Ovary (tissue), 9 donors: ENCODE measurements around the gene CCR9. TPM values are rescaled to one million over a fixed set of nuclear protein-coding genes. Genes with fewer than 3 reads are reported as not detected.

Experiments used
- DNase-seq, 5 donors: peaks; one replicate each; pipeline ENCODE4 v3.0.0-alpha.2; 2019 to 2020
- H3K27ac ChIP-seq, 2 donors: fragments of 200-600 bp; one replicate each; pipeline versions ENCODE4 v1.5.1 to v1.8.0; 2019 to 2022
- H3K27me3 ChIP-seq: fragments of 200-600 bp; one replicate; pipeline ENCODE4 v1.8.0; 2022
- H3K36me3 ChIP-seq: fragments of 200-600 bp; sonication (generic); one replicate; pipeline ENCODE4 v1.5.1; 2019
- H3K4me1 ChIP-seq: one replicate; pipeline ENCODE4 v1.8.1; 2013; ENCODE audit warnings: mild to moderate bottlenecking, moderate library complexity; ENCODE audit not compliant: insufficient read depth
- H3K4me3 ChIP-seq: fragments of 200-600 bp; sonication (generic); one replicate; pipeline ENCODE4 v1.5.1; 2017
- H3K9me3 ChIP-seq, 2 donors: fragments of 200-600 bp in 1 of 2; sonication (generic) in 1 of 2; one replicate each; pipeline versions ENCODE4 v1.5.1 to v1.8.1; 2013 to 2019; ENCODE audit warnings: mild to moderate bottlenecking in 1 of 2, moderate library complexity in 1 of 2
- CTCF ChIP-seq, 3 donors: fragments of 450-650 bp in 2 of 3; fragments of 200-600 bp in 1 of 3; IDR thresholded peaks; one replicate each; pipeline versions ENCODE4 v1.5.1 to v1.8.0; 2016 to 2022; ENCODE audit warnings: antibody characterized with exemption in 3 of 3, mild to moderate bottlenecking in 1 of 3
- EP300 ChIP-seq: sonication (generic); formaldehyde crosslinking; IDR thresholded peaks from one replicate; pipeline ENCODE4 v1.6.1; 2017; ENCODE audit warnings: antibody characterized with exemption
- POLR2A ChIP-seq: fragments of 450-650 bp; IDR thresholded peaks from one replicate; pipeline ENCODE4 v1.6.1; 2017; ENCODE audit warnings: antibody characterized with exemption, mild to moderate bottlenecking, moderate library complexity
- WGBS, 3 donors: extraction: QIAGEN DNeasy Blood & Tissue Kit in 1 of 3; methylation state at CpG; one replicate each; pipeline versions ENCODE4 v1.1.5 to v1.1.7; 2013 to 2017; 5-methylcytosine and 5-hydroxymethylcytosine counted together
- intact Hi-C, 4 donors: fragments of 100-400 bp; cut with DNase I; formaldehyde crosslinking; loops; one replicate each; pipeline versions ENCODE4 v1.11.0 to v1.15.1; 2022 to 2023
- polyA plus RNA-seq, 2 donors: library from polyadenylated mRNA; stranded (reverse); fragments of 200-250 nt in 1 of 2; fragments of 350-450 nt in 1 of 2; fragmentation: Illumina TruSeq in 1 of 2; extraction: RNeasy Lipid Tissue Mini Kit (QIAGEN cat#74804) in 1 of 2; gene quantifications; one replicate each; pipeline ENCODE4 v1.2.3, GENCODE V29; 2013 to 2014
- total RNA-seq, 7 donors: library from RNA; depleted of rRNA in 2 of 7; stranded (reverse); fragments of >200 nt in 2 of 7; fragmentation: NEBNext Ultra II Directional in 3 of 7; extraction: Animal tissue kit (Norgen Biotek cat#: 25700) in 3 of 7; gene quantifications; one replicate each; pipeline versions ENCODE4 v1.1.0 to v1.2.4, GENCODE V29; 2016 to 2023
- donor health status: DM: no; HTN: no; CAD: no; lungs with moderate emphysema.
- donor health status: DM: no; HTN: no; CAD: no.
- donor health status: Bipolar disorder and iron deficiency.
- donor health status: DM: yes; HTN: yes; CAD: no.
- donor health status: DM: no; HTN: no; CAD: no.
- donor health status: DM: yes; HTN: yes; CAD: no.

CCR9 gene
- total and polyA plus RNA-seq, 9 donors: 0.05 to 0.24 (median 0.09) TPM; not detected in 5

GRCh38 chr3:45922950-45923590 lies 36.7 kb downstream of the CCR9 start:
- Histone ChIP-seq H3K4me1 (no peaks in the 10 kb centered on the region), H3K27me3 (no peaks in the 10 kb centered on the region), H3K9me3 (no peaks in the 10 kb centered on the region), H3K36me3 (no peaks in the 10 kb centered on the region), H3K27ac (no peak overlapping the region), H3K4me3 (no peak overlapping the region)
- intact Hi-C loops: no loop called here
- DNase-seq: no peak
- 94 to 97% (median 95%) methylated on average over 4 of the region's 4 CpGs for WGBS, 3 donors
- TF ChIP-seq CTCF (IDR thresholded peaks at IDR 0.05) (no peak), POLR2A (no peak), EP300 (no peak)

GRCh38 chr3:45923755-45924154 lies 37.4 kb downstream of the CCR9 start:
- H3K27me3 ChIP-seq: no peaks in the 10 kb centered on the region
- intact Hi-C loops: no loop called here
- H3K4me3 ChIP-seq: no peak overlapping the region
- no peak for DNase-seq
- H3K9me3 ChIP-seq: no peaks in the 10 kb centered on the region
- TF ChIP-seq POLR2A: no peak
- TF ChIP-seq CTCF (IDR thresholded peaks at IDR 0.05): no peak
- no peak for TF ChIP-seq EP300
- 60 to 72% (median 70%) methylated on average over 3 of the region's 3 CpGs for WGBS, 3 donors
- no peaks in the 10 kb centered on the region for H3K36me3 ChIP-seq
- H3K27ac ChIP-seq: no peak overlapping the region
- no peaks in the 10 kb centered on the region for H3K4me1 ChIP-seq

- Histone ChIP-seq H3K9me3 (no peaks in the 10 kb centered on the region), H3K27ac (no peak overlapping the region), H3K27me3 (no peaks in the 10 kb centered on the region), H3K36me3 (no peaks in the 10 kb centered on the region), H3K4me3 (no peak overlapping the region), H3K4me1 (no peaks in the 10 kb centered on the region)
- 82 to 88% (median 88%) methylated on average over 2 of the region's 2 CpGs for WGBS, 3 donors
- TF ChIP-seq POLR2A: no peak
- no peak for DNase-seq
- intact Hi-C loops: no loop called here
Observed at GRCh38 chr3:45927881-45928280, 41.5 kb downstream of the CCR9 start.

- Histone ChIP-seq H3K36me3 (no peaks in the 10 kb centered on the region), H3K27me3 (no peaks in the 10 kb centered on the region), H3K9me3 (no peaks in the 10 kb centered on the region), H3K27ac (no peak overlapping the region), H3K4me3 (no peak overlapping the region), H3K4me1 (no peaks in the 10 kb centered on the region)
- 71 to 80% (median 76%) methylated on average over 9 of the region's 9 CpGs for WGBS, 3 donors
- TF ChIP-seq EP300 (no peak), CTCF (IDR thresholded peaks at IDR 0.05) (no peak), POLR2A (no peak)
- no peak for DNase-seq
- intact Hi-C loops: no loop called here
Observed at GRCh38 chr3:45929042-45929679, 42.8 kb downstream of the CCR9 start.

- WGBS, 3 donors: 61 to 74% (median 70%) methylated on average over 6 of the region's 6 CpGs
- intact Hi-C loops: no loop called here
- Histone ChIP-seq H3K27ac (no peak overlapping the region), H3K9me3 (no peaks in the 10 kb centered on the region), H3K4me3 (no peak overlapping the region), H3K4me1 (no peaks in the 10 kb centered on the region), H3K36me3 (no peaks in the 10 kb centered on the region), H3K27me3 (no peaks in the 10 kb centered on the region)
- no peak for TF ChIP-seq EP300
- TF ChIP-seq POLR2A: no peak
- no peak for TF ChIP-seq CTCF (IDR thresholded peaks at IDR 0.05)
- no peak for DNase-seq
Observed at GRCh38 chr3:45931496-45931895, 45.2 kb downstream of the CCR9 start.
